IPS-NIHi7 (cell line): Measurements from ENCODE around the gene SLC12A6.

Experiments used
- DNase-seq: peaks from one replicate; pipeline ENCODE4 v3.0.0; 2012; ENCODE audit warnings: mixed read lengths; ENCODE audit errors: extremely low spot score

Gene SLC12A6

GRCh38 chr15:34259566-34259965 is 78.0 kb downstream of the SLC12A6 start:
- no peak for DNase-seq

- no peak for DNase-seq
Observed at GRCh38 chr15:34258151-34258550, 79.4 kb downstream of the SLC12A6 start.

- no peak for DNase-seq
Observed at GRCh38 chr15:34252545-34252944, 85.0 kb downstream of the SLC12A6 start.

GRCh38 chr15:34248190-34248589 is 89.4 kb downstream of the SLC12A6 start:
- no peak for DNase-seq

GRCh38 chr15:34246276-34246976 is 91.2 kb downstream of the SLC12A6 start:
- no peak for DNase-seq

GRCh38 chr15:34243226-34243625 is 94.4 kb downstream of the SLC12A6 start:
- DNase-seq, result no peak

GRCh38 chr15:34242331-34242710 is 95.3 kb downstream of the SLC12A6 start:
- no peak for DNase-seq

- DNase-seq, result peak; percentile 44
Observed at GRCh38 chr15:34241376-34242330, 95.9 kb downstream of the SLC12A6 start.

- DNase-seq, result no peak
Observed at GRCh38 chr15:34240537-34240936, 97.0 kb downstream of the SLC12A6 start.

GRCh38 chr15:34239151-34239808 is 98.3 kb downstream of the SLC12A6 start:
- peak; percentile 14 for DNase-seq

- DNase-seq, result no peak
Observed at GRCh38 chr15:34233614-34234013, 104.0 kb downstream of the SLC12A6 start.

- no peak for DNase-seq
Observed at GRCh38 chr15:34223904-34224596, 113.5 kb downstream of the SLC12A6 start.

- DNase-seq, result no peak
Observed at GRCh38 chr15:34217587-34218225, 119.9 kb downstream of the SLC12A6 start.

- DNase-seq, result no peak
Observed at GRCh38 chr15:34216527-34217270, 120.9 kb downstream of the SLC12A6 start.

GRCh38 chr15:34214135-34214534 is 123.4 kb downstream of the SLC12A6 start:
- DNase-seq, result peak; percentile 29

- no peak for DNase-seq
Observed at GRCh38 chr15:34213690-34214089, 123.9 kb downstream of the SLC12A6 start.

- DNase-seq, result peak; percentile 94
Observed at GRCh38 chr15:34209421-34210282, 127.9 kb downstream of the SLC12A6 start, which contains the start of gene KATNBL1. KATNBL1 (minus strand) TSS chr15:34210096; CDS start chr15:34163676, 46,420 bp downstream.

- no peak for DNase-seq
Observed at GRCh38 chr15:34206011-34206410, 131.6 kb downstream of the SLC12A6 start.

GRCh38 chr15:34203936-34204335 is 133.6 kb downstream of the SLC12A6 start:
- DNase-seq, result no peak
